Uterus (tissue), 4 donors: ENCODE measurements around the gene SCYGR3. TPM values are rescaled to one million over a fixed set of nuclear protein-coding genes. Genes with fewer than 3 reads are reported as not detected.

Experiments
- DNase-seq, 2 donors: peaks; one replicate each; pipeline ENCODE4 v3.0.0-alpha.2; 2019 to 2020
- H3K27ac ChIP-seq, 2 donors: fragments of 200-600 bp; sonication (generic); 1 replicate in 1 of 2; 2 replicates in 1 of 2; pipeline ENCODE4 v1.5.1; 2016 to 2018
- H3K27me3 ChIP-seq, 2 donors: fragments of 200-600 bp; sonication (generic); one replicate each; pipeline ENCODE4 v1.5.1; 2018 to 2019; ENCODE audit warnings: control low read depth in 1 of 2
- H3K36me3 ChIP-seq, 2 donors: fragments of 200-600 bp; sonication (generic); one replicate each; pipeline ENCODE4 v1.5.1; 2019; ENCODE audit warnings: control low read depth in 1 of 2
- H3K4me1 ChIP-seq, 2 donors: fragments of 200-600 bp; sonication (generic); one replicate each; pipeline ENCODE4 v1.5.1; 2018 to 2019; ENCODE audit warnings: control low read depth in 1 of 2
- H3K4me3 ChIP-seq, 2 donors: fragments of 200-600 bp; sonication (generic); 1 replicate in 1 of 2; 2 replicates in 1 of 2; pipeline ENCODE4 v1.5.1; 2018 to 2019; ENCODE audit warnings: mild to moderate bottlenecking in 1 of 2
- H3K9me3 ChIP-seq, 2 donors: fragments of 200-600 bp; sonication (generic); one replicate each; pipeline ENCODE4 v1.5.1; 2019; ENCODE audit warnings: control low read depth in 1 of 2
- POLR2A ChIP-seq, 2 donors: fragments of 450-650 bp; IDR thresholded peaks; one replicate each; pipeline ENCODE4 v1.6.1; 2016; ENCODE audit warnings: antibody characterized with exemption in 2 of 2, mild to moderate bottlenecking in 1 of 2, moderate library complexity in 1 of 2
- intact Hi-C: fragments of 100-400 bp; cut with DNase I; formaldehyde crosslinking; loops from one replicate; pipeline ENCODE4 v1.15.1; 2023; ENCODE audit warnings: low total_unique reads
- total RNA-seq, 4 donors: library from RNA; depleted of rRNA in 3 of 4; stranded (reverse); fragments of >200 nt in 3 of 4; gene quantifications; one replicate each; pipeline versions ENCODE4 v1.1.0 to v1.2.4, GENCODE V29; 2014 to 2023
- TF ChIP-seq, protein P1 (sequence below), 4 experiments: fragments of 200-600 bp in 2 of 4; fragments of 450-650 bp in 2 of 4; sonication (generic) in 2 of 4; IDR thresholded peaks; one replicate each; pipeline ENCODE4 v1.5.1; 2016 to 2019; ENCODE audit warnings: antibody characterized with exemption in 4 of 4, mild to moderate bottlenecking in 2 of 4, moderate library complexity in 1 of 4
- donor health status: DM: yes; HTN: yes; CAD: no.

SCYGR3 gene
- total RNA-seq, 4 donors from 2014 or later, result not detected

DNA sequence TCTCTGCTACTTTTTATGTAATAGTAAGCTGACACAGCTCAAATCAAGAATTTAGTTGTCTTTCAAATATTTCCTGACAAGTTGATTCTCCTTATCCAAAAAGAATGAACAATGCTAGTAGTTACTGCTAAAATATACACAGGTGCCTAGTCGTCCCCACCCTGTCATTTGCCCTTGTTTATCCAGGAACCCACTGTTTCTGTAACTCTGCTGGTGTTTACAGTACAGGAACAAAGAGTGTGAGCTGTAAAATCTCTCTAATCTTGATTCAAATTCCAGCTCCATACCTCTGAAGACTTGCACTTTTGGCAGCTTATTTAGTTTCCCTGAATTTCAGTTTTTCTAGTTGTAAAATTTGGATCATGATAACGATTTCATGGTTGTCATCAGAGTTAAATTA, 37.1 kb downstream of the SCYGR3 start:
- H3K27ac ChIP-seq, result no peak overlapping the region
- no peaks in the 10 kb centered on the region for H3K27me3 ChIP-seq
- intact Hi-C loops, result no loop called here
- no peaks in the 10 kb centered on the region for H3K4me1 ChIP-seq
- DNase-seq, result no peak
- no peak overlapping the region for H3K4me3 ChIP-seq
- TF ChIP-seq, protein P1, sequence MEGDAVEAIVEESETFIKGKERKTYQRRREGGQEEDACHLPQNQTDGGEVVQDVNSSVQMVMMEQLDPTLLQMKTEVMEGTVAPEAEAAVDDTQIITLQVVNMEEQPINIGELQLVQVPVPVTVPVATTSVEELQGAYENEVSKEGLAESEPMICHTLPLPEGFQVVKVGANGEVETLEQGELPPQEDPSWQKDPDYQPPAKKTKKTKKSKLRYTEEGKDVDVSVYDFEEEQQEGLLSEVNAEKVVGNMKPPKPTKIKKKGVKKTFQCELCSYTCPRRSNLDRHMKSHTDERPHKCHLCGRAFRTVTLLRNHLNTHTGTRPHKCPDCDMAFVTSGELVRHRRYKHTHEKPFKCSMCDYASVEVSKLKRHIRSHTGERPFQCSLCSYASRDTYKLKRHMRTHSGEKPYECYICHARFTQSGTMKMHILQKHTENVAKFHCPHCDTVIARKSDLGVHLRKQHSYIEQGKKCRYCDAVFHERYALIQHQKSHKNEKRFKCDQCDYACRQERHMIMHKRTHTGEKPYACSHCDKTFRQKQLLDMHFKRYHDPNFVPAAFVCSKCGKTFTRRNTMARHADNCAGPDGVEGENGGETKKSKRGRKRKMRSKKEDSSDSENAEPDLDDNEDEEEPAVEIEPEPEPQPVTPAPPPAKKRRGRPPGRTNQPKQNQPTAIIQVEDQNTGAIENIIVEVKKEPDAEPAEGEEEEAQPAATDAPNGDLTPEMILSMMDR (IDR thresholded peaks at IDR 0.05), result no peak
- TF ChIP-seq POLR2A (IDR thresholded peaks at IDR 0.05), result no peak
- H3K9me3 ChIP-seq, result peaks cover 0 to 3% of the 10 kb centered on the region in 2 donors
- H3K36me3 ChIP-seq, result no peaks in the 10 kb centered on the region

DNA sequence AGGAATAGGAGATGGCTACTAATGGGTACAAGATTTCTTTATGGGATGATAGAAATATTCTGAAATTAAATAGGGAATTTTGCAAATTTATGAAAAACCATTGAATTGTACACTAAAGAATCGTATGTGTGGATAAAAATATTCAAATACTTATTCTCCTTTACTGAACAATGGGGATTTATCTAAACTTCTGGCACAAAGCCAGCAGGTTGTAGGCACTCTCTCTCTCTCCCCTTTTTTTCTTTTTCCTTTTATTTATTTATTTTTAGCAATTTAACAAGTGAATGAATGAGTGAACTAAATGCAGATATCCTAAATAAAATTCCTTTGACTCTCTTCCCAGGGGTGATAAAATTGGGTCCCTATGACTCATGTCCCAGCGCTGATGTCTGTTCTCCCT, 37.8 kb downstream of the SCYGR3 start:
- Histone ChIP-seq H3K9me3 (no peaks in the 10 kb centered on the region), H3K4me1 (no peaks in the 10 kb centered on the region), H3K4me3 (no peak overlapping the region), H3K36me3 (no peaks in the 10 kb centered on the region), H3K27me3 (no peaks in the 10 kb centered on the region), H3K27ac (no peak overlapping the region)
- intact Hi-C loops, result no loop called here
- TF ChIP-seq POLR2A (IDR thresholded peaks at IDR 0.05), result no peak
- TF ChIP-seq, protein P1 (IDR thresholded peaks at IDR 0.05), result no peak
- DNase-seq, result no peak

DNA sequence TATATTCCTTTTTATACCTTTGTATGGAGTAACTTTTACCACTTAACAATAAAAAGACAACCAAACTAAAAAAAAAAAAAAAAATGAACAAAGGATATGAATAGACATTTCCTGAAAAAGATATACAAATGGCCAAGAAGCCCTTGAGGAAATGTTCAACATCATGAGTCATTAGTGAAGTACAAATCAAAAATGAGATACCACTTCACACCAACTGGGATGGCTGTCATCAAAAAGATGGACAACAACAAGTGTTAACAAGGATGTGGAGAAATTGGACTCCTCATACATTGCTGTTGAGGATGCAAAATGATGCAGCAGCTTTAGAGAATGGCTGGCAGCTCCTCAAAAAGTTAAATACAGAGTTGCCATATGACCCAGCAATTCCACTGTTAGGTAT, 38.5 kb downstream of the SCYGR3 start:
- H3K9me3 ChIP-seq, result no peaks in the 10 kb centered on the region
- no peaks in the 10 kb centered on the region for H3K4me1 ChIP-seq
- H3K27me3 ChIP-seq, result no peaks in the 10 kb centered on the region
- no peak for DNase-seq
- H3K36me3 ChIP-seq, result no peaks in the 10 kb centered on the region
- H3K4me3 ChIP-seq, result no peak overlapping the region
- intact Hi-C loops, result no loop called here
- TF ChIP-seq POLR2A (IDR thresholded peaks at IDR 0.05), result no peak
- TF ChIP-seq, protein P1 (IDR thresholded peaks at IDR 0.05), result no peak
- H3K27ac ChIP-seq, result no peak overlapping the region

DNA sequence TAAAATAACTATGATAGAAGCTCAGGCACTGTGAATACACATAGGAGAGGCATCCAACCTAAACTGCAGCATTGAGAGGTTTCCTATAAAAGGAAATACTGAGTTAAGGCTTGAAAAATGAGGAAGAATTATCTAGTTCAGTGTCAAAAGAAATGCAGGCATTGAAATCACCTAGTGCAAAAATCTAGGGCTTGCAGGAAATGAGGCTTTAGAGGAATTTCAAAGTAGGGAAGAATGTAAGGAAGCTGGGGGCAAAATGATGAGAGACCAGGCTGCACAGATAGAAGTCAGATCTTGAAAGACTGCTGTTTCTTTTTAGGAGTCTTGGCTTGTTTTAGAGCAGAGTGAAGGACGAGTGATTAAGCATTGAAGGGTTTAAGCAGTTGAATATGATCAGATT, 44.0 kb downstream of the SCYGR3 start:
- Histone ChIP-seq H3K27me3 (no peaks in the 10 kb centered on the region), H3K9me3 (no peaks in the 10 kb centered on the region), H3K4me1 (no peaks in the 10 kb centered on the region), H3K4me3 (no peak overlapping the region), H3K27ac (no peak overlapping the region), H3K36me3 (no peaks in the 10 kb centered on the region)
- intact Hi-C loops, result no loop called here
- DNase-seq, result no peak
- no peak for TF ChIP-seq POLR2A (IDR thresholded peaks at IDR 0.05)
- TF ChIP-seq, protein P1 (IDR thresholded peaks at IDR 0.05), result no peak

DNA sequence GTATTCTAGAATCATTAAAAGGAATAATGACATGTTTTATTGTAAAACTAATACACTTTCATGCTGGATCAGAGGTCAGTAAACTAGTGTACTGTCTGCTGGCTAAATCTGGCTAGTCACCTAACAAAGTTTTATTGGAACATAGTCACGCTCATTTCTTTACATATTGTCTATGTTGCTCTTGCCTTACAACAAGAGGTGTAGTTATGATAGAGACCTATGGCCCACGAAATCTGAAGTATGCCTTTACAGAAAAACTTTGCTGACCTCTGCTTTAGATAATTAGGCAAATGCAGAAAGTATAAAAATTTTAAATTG, 45.8 kb downstream of the SCYGR3 start:
- intact Hi-C loops, result no loop called here
- Histone ChIP-seq H3K27me3 (no peaks in the 10 kb centered on the region), H3K27ac (no peak overlapping the region), H3K4me1 (no peaks in the 10 kb centered on the region), H3K9me3 (no peaks in the 10 kb centered on the region), H3K36me3 (no peaks in the 10 kb centered on the region), H3K4me3 (no peak overlapping the region)
- no peak for TF ChIP-seq POLR2A (IDR thresholded peaks at IDR 0.05)
- TF ChIP-seq, protein P1 (IDR thresholded peaks at IDR 0.05), result no peak
- no peak for DNase-seq
